H1 (cell line): Measurements from ENCODE around the gene GALR2. TPM values are rescaled to one million over a fixed set of nuclear protein-coding genes. Genes with fewer than 3 reads are reported as not detected.
A peak's percentile ranks its signal among the peaks of the same experiment; 100 is the strongest.

Experiments
- CTCF ChIA-PET: fragments of 300-600 bp; sonication (Branson Sonifier 250); formaldehyde crosslinking; loops from one replicate; lab custom pipeline; 2021; ENCODE audit not compliant: partially characterized antibody; lab: Charles Lee
- POLR2A ChIA-PET: fragments of 300-600 bp; sonication (Branson Sonifier 250); formaldehyde crosslinking; loops from one replicate; lab custom pipeline; 2021; ENCODE audit warnings: inconsistent platforms; ENCODE audit not compliant: partially characterized antibody; lab: Charles Lee
- DNase-seq, 2 experiments: peaks; one replicate each; pipeline versions ENCODE4 v3.0.0 to v3.0.0-alpha.2; 2010 to 2022; ENCODE audit warnings: low spot score in 2 of 2, low read depth in 1 of 2, mixed read lengths in 1 of 2
- FAIRE-seq: peaks from 2 replicates; lab custom pipeline; 2011; peaks lifted over from hg19 to GRCh38; lab: Jason Lieb, UNC
- H2AFZ ChIP-seq: 2 replicates; pipeline ENCODE4 v1.8.1; 2012; ENCODE audit warnings: low read length, inconsistent platforms
- H2AK5ac ChIP-seq: 2 replicates; pipeline ENCODE4 v1.6.1; 2013; ENCODE audit warnings: low read depth, low read length
- H2BK120ac ChIP-seq: replicated peaks from 2 replicates; pipeline ENCODE3; 2013; ENCODE audit warnings: low read depth, low read length, inconsistent platforms
- H2BK12ac ChIP-seq: 2 replicates; pipeline ENCODE4 v1.6.1; 2013; ENCODE audit warnings: low read depth, low read length
- H2BK15ac ChIP-seq: 2 replicates; pipeline ENCODE4 v1.6.1; 2013; ENCODE audit warnings: low read length
- H2BK20ac ChIP-seq: 2 replicates; pipeline ENCODE4 v1.6.1; 2013; ENCODE audit warnings: low read length
- H2BK5ac ChIP-seq: 2 replicates; pipeline ENCODE4 v1.6.1; 2013; ENCODE audit warnings: low read depth, low read length
- H3K14ac ChIP-seq: 2 replicates; pipeline ENCODE4 v1.6.1; 2013; ENCODE audit warnings: inconsistent platforms; ENCODE audit not compliant: insufficient read length
- H3K18ac ChIP-seq: 2 replicates; pipeline ENCODE4 v1.6.1; 2013; ENCODE audit warnings: low read length; ENCODE audit errors: extremely low read depth
- H3K23ac ChIP-seq: 2 replicates; pipeline ENCODE4 v1.6.1; 2013; ENCODE audit warnings: inconsistent platforms; ENCODE audit not compliant: insufficient read length
- H3K23me2 ChIP-seq: 2 replicates; pipeline ENCODE4 v1.6.1; 2013; ENCODE audit warnings: low read depth, low read length
- H3K27ac ChIP-seq: 2 replicates; pipeline ENCODE4 v1.6.1; 2011; ENCODE audit warnings: low read depth, low read length, inconsistent platforms
- H3K27me3 ChIP-seq, 4 experiments: replicated peaks in 1 of 4; 1 replicate in 1 of 4; 2 replicates in 3 of 4; pipeline versions ENCODE4 v1.6.1 to v1.8.1; 2011 to 2013; ENCODE audit warnings: low read length in 3 of 4, mild to moderate bottlenecking in 3 of 4, inconsistent platforms in 2 of 4, mixed read lengths in 2 of 4, moderate library complexity in 1 of 4; ENCODE audit not compliant: control insufficient read depth in 3 of 4, insufficient read depth in 3 of 4; ENCODE audit errors: extremely low read depth in 1 of 4
- H3K36me3 ChIP-seq, 4 experiments: 2 replicates each; pipeline versions ENCODE4 v1.6.1 to v1.8.1; 2011 to 2013; ENCODE audit warnings: mild to moderate bottlenecking in 4 of 4, low read length in 3 of 4, moderate library complexity in 2 of 4, control low read depth in 1 of 4, inconsistent platforms in 1 of 4; ENCODE audit not compliant: insufficient read depth in 4 of 4, control insufficient read depth in 2 of 4
- H3K4ac ChIP-seq: replicated peaks from 2 replicates; pipeline ENCODE3; 2013; ENCODE audit warnings: low read length, low read depth, mixed read lengths, inconsistent platforms; ENCODE audit not compliant: insufficient read length
- H3K4me1 ChIP-seq, 4 experiments: replicated peaks in 1 of 4; 1 replicate in 1 of 4; 2 replicates in 3 of 4; pipeline versions ENCODE4 v1.6.1 to v1.8.1; 2011 to 2013; ENCODE audit warnings: low read length in 3 of 4, inconsistent platforms in 2 of 4, mixed read lengths in 1 of 4; ENCODE audit not compliant: insufficient read depth in 4 of 4, control insufficient read depth in 3 of 4
- H3K4me2 ChIP-seq, 2 experiments: 2 replicates each; pipeline versions ENCODE4 v1.6.1 to v1.8.1; 2011 to 2013; ENCODE audit warnings: low read depth in 2 of 2, low read length in 2 of 2, control low read depth in 1 of 2, inconsistent platforms in 1 of 2, mild to moderate bottlenecking in 1 of 2; ENCODE audit not compliant: insufficient read depth in 1 of 2
- H3K4me3 ChIP-seq, 4 experiments: fragments of 200-600, 300-600 bp in 1 of 4; sonication (generic), shearing (Covaris generic), sonication (Bioruptor Twin) in 1 of 4; 2 replicates each; pipeline versions ENCODE4 v1.5.1 to v1.8.1; 2011 to 2016; ENCODE audit warnings: low read length in 4 of 4, low read depth in 3 of 4, control low read depth in 2 of 4, inconsistent platforms in 2 of 4, mild to moderate bottlenecking in 2 of 4, mixed read lengths in 1 of 4, moderate library complexity in 1 of 4; ENCODE audit not compliant: insufficient read depth in 2 of 4; ENCODE audit errors: extremely low read depth in 1 of 4
- H3K56ac ChIP-seq: replicated peaks from 2 replicates; pipeline ENCODE3; 2013; ENCODE audit warnings: low read depth, mild to moderate bottlenecking, mixed read lengths, low read length, inconsistent platforms; ENCODE audit not compliant: insufficient read length
- H3K79me1 ChIP-seq: 2 replicates; pipeline ENCODE4 v1.6.1; 2013; ENCODE audit warnings: low read depth, low read length, control low read depth
- H3K79me2 ChIP-seq, 2 experiments: 2 replicates each; pipeline versions ENCODE4 v1.6.1 to v1.8.1; 2012 to 2013; ENCODE audit warnings: low read length in 2 of 2, mild to moderate bottlenecking in 2 of 2, inconsistent platforms in 1 of 2; ENCODE audit not compliant: insufficient read depth in 2 of 2, control insufficient read depth in 1 of 2
- H3K9ac ChIP-seq, 4 experiments: replicated peaks in 1 of 4; 1 replicate in 1 of 4; 2 replicates in 3 of 4; pipeline versions ENCODE4 v1.6.1 to v1.8.1; 2011 to 2013; ENCODE audit warnings: low read depth in 3 of 4, low read length in 3 of 4, control low read depth in 2 of 4, mild to moderate bottlenecking in 2 of 4, moderate library complexity in 2 of 4, inconsistent platforms in 1 of 4; ENCODE audit errors: extremely low read depth in 1 of 4
- H3K9me3 ChIP-seq, 2 experiments: 2 replicates each; pipeline versions ENCODE4 v1.6.1 to v1.8.1; 2012 to 2013; ENCODE audit warnings: mild to moderate bottlenecking in 2 of 2, moderate library complexity in 2 of 2, control low read depth in 1 of 2, inconsistent platforms in 1 of 2, low read depth in 1 of 2, low read length in 1 of 2, mixed read lengths in 1 of 2; ENCODE audit not compliant: insufficient read depth in 2 of 2
- H4K20me1 ChIP-seq, 2 experiments: replicated peaks in 1 of 2; 2 replicates each; pipeline versions ENCODE3 to v1.8.1; 2011 to 2013; ENCODE audit warnings: inconsistent platforms in 2 of 2, low read length in 2 of 2, mild to moderate bottlenecking in 1 of 2; ENCODE audit not compliant: insufficient read depth in 2 of 2, control insufficient read depth in 1 of 2
- H4K5ac ChIP-seq: 2 replicates; pipeline ENCODE4 v1.6.1; 2013; ENCODE audit warnings: low read length, low read depth, mixed read lengths, inconsistent platforms; ENCODE audit not compliant: insufficient read length
- H4K8ac ChIP-seq: 2 replicates; pipeline ENCODE4 v1.8.0; 2013; ENCODE audit warnings: mild to moderate bottlenecking, moderate library complexity, low read length, inconsistent platforms; ENCODE audit not compliant: insufficient read depth; ENCODE audit errors: extremely low read depth
- H4K91ac ChIP-seq: replicated peaks from 2 replicates; pipeline ENCODE3; 2013; ENCODE audit warnings: low read length, mixed read lengths, inconsistent platforms; ENCODE audit not compliant: insufficient read length
- CEBPB ChIP-seq: IDR thresholded peaks from 2 replicates; pipeline ENCODE4 v1.6.1; 2012; ENCODE audit warnings: low read depth, low read length
- CREB1 ChIP-seq: IDR thresholded peaks from 2 replicates; pipeline ENCODE4 v1.6.1; 2012; ENCODE audit warnings: inconsistent platforms
- GTF2F1 ChIP-seq: IDR thresholded peaks from 2 replicates; pipeline ENCODE4 v1.6.1; 2012; ENCODE audit warnings: low read depth, low read length, improper control_type of control experiment, borderline replicate concordance
- MAFK ChIP-seq: IDR thresholded peaks from 2 replicates; pipeline ENCODE4 v1.6.1; 2012; ENCODE audit warnings: low read depth, mild to moderate bottlenecking, improper control_type of control experiment, low read length
- POLR2AphosphoS5 ChIP-seq: IDR thresholded peaks from 2 replicates; pipeline ENCODE4 v1.6.1; 2011; ENCODE audit warnings: low read depth, low read length
- TEAD4 ChIP-seq: IDR thresholded peaks from 2 replicates; pipeline ENCODE4 v1.6.1; 2012; ENCODE audit warnings: low read depth, low read length, inconsistent platforms, mixed read lengths
- WGBS, 2 experiments: shearing (Covaris generic) in 1 of 2; methylation state at CpG; one replicate each; pipeline versions ENCODE4 v1.1.6 to v1.1.7; 2013 to 2015; ENCODE audit warnings: low lambda C conversion rate in 2 of 2, mixed read lengths in 2 of 2, inconsistent platforms in 1 of 2, low coverage in 1 of 2, missing lambda C conversion rate in 1 of 2; ENCODE audit not compliant: insufficient replicate concordance in 2 of 2, insufficient coverage in 1 of 2, insufficient read length in 1 of 2; ENCODE audit errors: extremely low coverage in 1 of 2, missing lambda C conversion rate in 1 of 2; 5-methylcytosine and 5-hydroxymethylcytosine counted together
- polyA plus RNA-seq, 7 experiments: library from polyadenylated mRNA; depleted of rRNA in 3 of 7; stranded (reverse) in 5 of 7; unstranded in 2 of 7; fragments of >200 nt in 5 of 7; fragments of 200-250 nt in 2 of 7; gene quantifications; 1 replicate in 5 of 7; 2 replicates in 1 of 7; 4 replicates in 1 of 7; pipeline versions ENCODE4 v1.2.1 to v1.2.3, GENCODE V29; 2011 to 2013; ENCODE audit warnings: missing spikeins in 2 of 7, mixed read lengths in 2 of 7
- total RNA-seq: library from RNA; stranded (reverse); fragmentation: NEBNext Ultra II Directional; extraction: Animal tissue kit (Norgen Biotek cat#: 25700); gene quantifications from 2 replicates; pipeline ENCODE4 v1.2.1, GENCODE V29; 2021

GALR2 gene
- total and polyA plus RNA-seq, 2 of the 8 experiments (the other 6 are each of a cell fraction or from before 2014, with no cell fraction given): 0.86 to 2.2 TPM

- Histone ChIP-seq H3K27ac (no peak within 1 kb of the TSS), H4K5ac (no peak within 1 kb of the TSS), H3K4me3 (peak within 1 kb of the TSS in 3 of 4 experiments; percentile 15 to 51 (median 34); a peak in 4 of 8 replicates), H3K18ac (peak within 1 kb of the TSS; percentile 55), H2BK15ac (peak within 1 kb of the TSS; percentile 65; the same call in 1 of the 2 replicates), H3K23me2 (peaks cover 20% of the 10 kb centered on the region; the same call in 1 of the 2 replicates), H3K14ac (no peak within 1 kb of the TSS), H3K9me3 (no peaks in the 10 kb centered on the region), H3K79me2 (no peaks in the 10 kb centered on the region), H3K36me3 (peaks cover 0 to 9% (median 8%) of the 10 kb centered on the region in 4 experiments; a peak in 5 of 8 replicates), H2BK120ac (no peak within 1 kb of the TSS), H2AK5ac (peak within 1 kb of the TSS; percentile 7; the same call in 1 of the 2 replicates), H2BK5ac (0 out of 2 replicates have a peak within 1 kb of the TSS, but pooled peaks have one; percentile 10), H3K9ac (0 out of 7 replicates have a peak within 1 kb of the TSS, but pooled peaks of 1 of the 4 experiments have one; percentile 2), H3K23ac (no peak within 1 kb of the TSS), H3K4me2 (peak within 1 kb of the TSS; percentile 76 to 80), H3K27me3 (peaks cover 48 to 61% (median 58%) of the 10 kb centered on the region in 4 experiments), H4K8ac (peak within 1 kb of the TSS; percentile 23), H2BK20ac (no peak within 1 kb of the TSS), H2BK12ac (peak within 1 kb of the TSS; percentile 55; the same call in 1 of the 2 replicates), H3K4ac (peak within 1 kb of the TSS; percentile 50), H3K79me1 (no peaks in the 10 kb centered on the region), H3K4me1 (peaks cover 0 to 45% (median 39%) of the 10 kb centered on the region in 4 experiments; a peak in 6 of 7 replicates), H2AFZ (no peak within 1 kb of the TSS), H4K20me1 (peaks cover 2 to 15% of the 10 kb centered on the region in 2 experiments), H3K56ac (no peak within 1 kb of the TSS), H4K91ac (no peak within 1 kb of the TSS)
- POLR2A ChIA-PET: interaction anchor here (0.9 to 4.0 kb wide), 15 partner anchors 8 to 200 kb away, joined by 3 to 28 read pairs (median 7); partner anchors contain the start of genes EXOC7, MRPL38 and TRIM47
- DNase-seq: no peak
- FAIRE-seq: no peak
- TF ChIP-seq GTF2F1 (no peak), MAFK (no peak), TEAD4 (no peak), CREB1 (no peak), POLR2AphosphoS5 (peak; percentile 48; the same call in 1 of the 2 replicates), CEBPB (no peak)
- WGBS, 2 experiments: 89% methylated on average over 17 of the region's 17 CpGs; no CpG with 5 or more reads in 1 of the 2 experiments
- CTCF ChIA-PET: interaction anchor here (1.1 to 7.6 kb wide), 8 partner anchors 14 to 210 kb away, joined by 3 to 36 read pairs (median 4); no protein-coding TSS in a partner anchor
Measured at GRCh38 chr17:76078860-76079534, 4.4 kb downstream of the GALR2 start, which contains the start of gene ZACN. TSS of gene ZACN (plus strand) at chr17:76079182. CDS start at chr17:76079265, 83 bp downstream.
